Amniotic epithelial cell (primary cell): ENCODE data around the gene TBX10.
"Not testable (repeated sequence)": the region's sequence is repeated elsewhere in the genome, so short reads cannot be mapped to it uniquely, and the experiment has no call there.

Experiments
- DNase-seq: peaks from one replicate; pipeline ENCODE4 v3.0.0-alpha.2; 2010; ENCODE audit warnings: low read depth

The TBX10 gene

GRCh38 chr11:67645521-67646461 is 6.2 kb upstream of the TBX10 start:
- DNase-seq = no peak

DNA sequence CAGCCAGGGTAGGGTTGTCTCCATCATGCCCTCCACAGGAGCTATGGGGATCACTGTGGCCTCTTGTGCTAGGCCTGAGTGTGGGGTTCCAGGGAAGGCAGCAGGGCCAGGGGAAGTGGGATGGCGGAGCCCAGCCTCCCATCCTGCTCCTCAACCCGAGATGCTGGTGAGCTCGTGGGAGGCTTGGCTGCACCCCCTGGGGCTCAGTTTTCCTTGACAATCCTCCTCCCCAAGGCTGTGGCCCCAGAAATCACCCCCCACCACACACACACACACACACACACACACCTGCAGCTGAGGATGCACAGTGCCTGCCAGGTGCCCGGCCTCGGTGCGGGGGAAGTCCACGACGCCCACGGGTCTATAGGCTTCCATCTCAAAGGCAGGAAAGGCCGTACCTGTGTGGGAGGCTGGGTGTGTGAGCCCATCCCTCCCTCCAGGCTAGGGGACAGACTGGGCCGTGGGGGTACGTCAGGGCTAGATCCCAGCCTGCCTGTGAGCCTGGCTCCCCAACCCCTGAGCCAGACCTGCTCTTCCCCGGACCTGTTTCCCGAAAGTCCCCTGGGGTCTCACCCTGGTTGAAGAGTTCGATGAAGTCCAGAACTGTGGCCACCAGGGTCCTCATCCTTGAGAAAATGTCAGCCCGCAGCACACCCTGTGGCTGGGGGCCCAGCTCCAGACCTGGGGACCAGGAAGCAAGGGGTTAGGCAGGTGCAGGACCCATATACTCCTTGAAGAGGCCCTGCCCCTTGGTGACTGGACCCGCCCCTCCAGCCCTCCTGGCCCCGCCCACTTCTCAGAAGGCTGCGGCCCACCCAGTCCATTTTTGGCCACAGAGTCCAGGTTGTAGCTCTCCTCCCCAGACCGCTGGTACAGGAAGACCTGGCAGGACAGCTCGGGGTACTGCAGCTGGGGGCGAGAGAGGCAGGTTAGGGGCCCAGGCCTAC is 5.2 kb upstream of the TBX10 start:
- no peak for DNase-seq

DNA sequence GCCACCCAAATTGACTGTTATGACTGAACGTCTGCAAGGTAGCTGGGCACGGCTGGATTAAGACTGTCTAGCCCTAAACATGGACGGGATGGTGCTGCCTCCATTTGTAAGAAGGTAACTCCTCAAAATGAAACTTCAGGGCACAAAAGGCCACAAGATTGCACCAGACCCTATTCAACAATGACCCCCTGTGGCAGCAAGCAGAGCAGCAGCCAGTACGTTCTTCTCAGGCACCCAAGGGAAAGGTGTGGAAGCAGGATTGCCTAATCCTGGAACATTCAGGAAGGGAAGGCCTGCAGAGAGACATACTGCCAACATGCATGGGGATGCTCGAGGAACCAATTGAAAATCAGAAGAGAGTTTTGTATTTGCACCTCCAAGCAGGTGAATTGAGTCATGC is 4.5 kb upstream of the TBX10 start:
- peak; percentile 19 for DNase-seq

DNA sequence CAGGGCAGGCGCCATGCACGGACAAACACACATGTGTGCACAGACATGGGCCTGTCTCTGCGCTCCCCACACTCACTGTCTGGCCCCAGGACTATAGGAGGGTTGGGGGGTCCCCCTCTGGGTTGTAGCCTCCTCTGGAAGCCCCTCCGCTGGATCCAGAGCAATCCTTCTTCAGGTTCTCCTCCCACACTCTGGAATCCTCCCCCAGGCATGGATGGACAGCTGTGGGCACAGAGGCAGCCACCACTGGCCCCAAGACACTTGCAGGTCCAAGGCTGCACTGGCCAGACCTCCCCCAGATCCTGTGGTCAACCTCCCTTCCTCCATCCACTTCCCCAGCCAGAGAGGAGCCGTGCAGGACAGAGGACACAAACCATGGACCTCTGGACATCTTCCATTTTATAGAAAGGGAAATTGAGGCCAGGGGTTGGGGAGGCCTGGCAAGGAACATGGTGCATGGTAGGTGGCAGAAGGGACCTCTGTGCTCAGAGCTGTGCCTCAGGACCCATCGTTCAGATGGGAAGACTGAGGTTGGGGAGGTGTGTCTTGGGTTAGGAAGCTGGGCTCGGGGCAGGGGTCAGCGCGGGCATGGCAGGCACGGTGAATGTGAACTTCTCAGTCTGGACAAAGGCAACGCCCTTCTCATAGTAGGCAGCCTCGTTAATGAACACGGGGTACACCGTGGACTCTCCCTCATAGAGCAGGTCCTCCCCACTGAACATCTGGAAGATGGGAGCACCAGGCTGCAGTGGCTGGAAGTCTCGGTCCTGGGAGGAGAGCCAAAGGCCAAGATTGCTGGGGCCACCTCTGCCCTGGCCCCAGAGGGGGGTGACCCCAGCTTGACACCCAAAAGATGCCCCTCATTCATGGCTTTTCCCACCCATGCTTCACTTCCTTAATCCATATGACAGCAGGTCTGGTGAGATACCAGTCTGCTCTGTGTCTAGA is 2.9 kb upstream of the TBX10 start:
- DNase-seq = no peak

DNA sequence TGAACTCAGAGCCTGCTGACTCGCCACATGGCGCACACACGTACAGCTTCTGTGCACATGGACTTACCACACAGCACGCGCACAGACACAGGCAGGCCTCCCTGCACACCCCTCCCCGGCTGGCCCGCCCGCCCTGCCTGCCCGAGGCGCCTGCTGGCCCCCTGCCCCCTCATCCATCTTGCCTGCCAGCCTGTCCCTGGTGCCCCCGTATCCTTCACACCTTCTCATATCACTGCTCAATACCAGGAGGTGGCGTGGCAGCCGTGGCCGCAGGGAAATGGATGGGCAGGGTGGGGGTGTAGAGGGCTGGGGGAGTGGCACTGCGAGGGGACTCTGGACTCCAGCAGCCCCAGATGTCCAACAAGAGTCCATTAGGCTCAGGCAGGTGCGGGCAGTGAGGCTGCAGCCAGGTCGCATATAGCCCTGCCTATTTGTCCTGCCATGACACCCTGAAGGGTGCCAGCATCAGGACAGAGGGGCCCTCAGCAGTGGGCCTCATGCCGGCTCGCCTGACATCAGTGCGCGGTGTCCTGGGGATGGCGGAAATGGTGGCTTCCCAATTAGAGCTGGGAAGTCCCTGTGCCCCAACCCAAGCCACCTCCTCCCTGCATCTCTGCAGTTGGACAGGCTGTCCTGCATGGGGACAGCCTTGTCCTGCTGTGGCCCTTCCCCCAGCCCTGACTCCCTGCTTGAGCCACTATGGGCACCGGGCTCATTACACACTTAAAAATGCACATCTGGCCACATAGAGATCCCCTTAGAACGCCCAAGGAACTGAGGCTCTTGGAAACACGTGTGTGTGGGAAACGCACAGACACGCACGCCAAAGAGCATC is 2.0 kb upstream of the TBX10 start:
- no peak for DNase-seq

GRCh38 chr11:67640758-67641337 is 1.3 kb upstream of the TBX10 start:
- no peak for DNase-seq

GRCh38 chr11:67640021-67640757 is 626 bp upstream of the TBX10 start:
- peak; percentile 45 for DNase-seq

- no peak for DNase-seq
Observed at GRCh38 chr11:67638535-67639437, 777 bp downstream of the TBX10 start.

DNA sequence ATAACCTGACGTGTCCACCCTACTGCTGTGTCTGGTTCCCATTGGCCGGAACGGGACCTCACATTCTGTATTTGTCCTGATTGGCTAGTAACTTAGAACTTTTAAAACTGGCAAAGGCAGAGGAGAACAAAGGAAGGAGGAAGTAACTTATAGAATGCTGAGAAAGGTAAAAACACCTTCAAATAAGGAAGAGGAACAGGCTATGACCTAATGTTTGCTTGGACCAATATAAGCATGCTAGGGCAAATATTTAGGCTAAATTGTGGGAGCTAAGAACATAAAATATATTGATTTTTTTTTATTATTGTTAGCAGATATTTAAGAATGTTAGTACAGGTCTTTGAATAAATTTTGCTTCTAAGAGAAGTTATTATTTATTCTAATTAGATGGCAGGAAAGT is 2.1 kb downstream of the TBX10 start:
- DNase-seq = not testable (repeated sequence)

DNA sequence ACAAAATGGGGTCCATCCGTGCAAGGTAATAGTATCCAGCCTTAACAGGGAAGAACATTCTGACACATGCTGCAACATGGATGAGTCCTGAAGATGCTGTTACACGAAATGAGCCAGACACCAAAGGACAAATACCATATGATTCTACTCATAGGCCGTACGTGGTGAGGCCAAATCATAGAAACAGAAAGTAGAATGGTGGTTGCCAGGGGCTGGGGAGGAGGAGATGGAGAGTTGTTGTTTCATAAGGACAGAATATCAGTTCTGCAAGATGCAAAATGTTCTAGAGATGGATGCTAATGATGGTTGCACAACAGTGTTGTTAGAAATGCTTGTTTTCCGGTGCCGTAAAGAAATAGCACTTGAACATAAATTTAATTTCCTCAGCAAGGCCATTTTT is 2.6 kb downstream of the TBX10 start:
- DNase-seq = no peak

DNA sequence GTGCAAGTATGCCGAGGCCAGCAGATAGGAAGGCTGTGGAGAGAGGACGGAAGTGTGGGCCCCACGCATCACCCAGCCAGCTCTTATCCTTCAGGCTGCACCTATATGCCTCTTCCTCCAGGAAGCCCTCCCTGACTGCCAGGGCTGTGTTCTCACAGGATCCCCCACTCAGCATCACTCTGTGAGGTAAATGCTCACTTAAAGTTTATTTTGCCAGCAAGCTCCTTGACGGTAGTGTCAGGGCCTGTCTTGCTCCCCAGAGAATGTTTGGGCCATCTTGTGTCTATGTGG is 4.4 kb downstream of the TBX10 start:
- DNase-seq = no peak

- DNase-seq = no peak
Observed at GRCh38 chr11:67634366-67635230, 5.0 kb downstream of the TBX10 start.

DNA sequence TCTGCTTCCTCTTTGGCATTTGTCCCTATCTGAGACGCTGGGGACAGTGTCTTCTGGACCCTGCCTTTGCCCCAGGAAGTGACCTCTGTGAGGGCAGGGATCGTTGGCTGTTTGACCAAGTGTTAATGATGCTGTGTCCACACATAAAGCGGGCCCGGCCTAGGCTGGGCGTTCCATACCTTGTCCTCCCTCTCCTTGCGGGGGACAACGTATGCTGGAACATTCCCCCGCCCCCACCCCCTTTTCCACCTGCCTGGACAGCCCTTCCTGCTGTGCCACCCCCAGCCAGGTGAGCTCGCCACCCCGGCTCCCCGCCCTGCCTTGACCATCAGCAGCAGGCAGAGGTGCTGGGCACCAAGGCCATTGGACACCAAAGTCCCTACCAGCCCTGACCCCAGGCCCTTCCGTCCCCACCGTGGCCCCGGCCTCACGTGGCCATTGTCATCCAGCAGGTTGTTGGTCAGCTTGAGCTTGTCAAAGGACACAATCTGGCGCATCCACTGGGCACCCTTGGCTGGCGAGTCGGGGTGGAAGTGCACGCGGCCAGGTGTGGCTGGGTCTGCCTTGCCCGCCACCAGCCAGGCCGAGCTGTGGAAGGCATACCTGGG is 5.7 kb downstream of the TBX10 start:
- DNase-seq = no peak

DNA sequence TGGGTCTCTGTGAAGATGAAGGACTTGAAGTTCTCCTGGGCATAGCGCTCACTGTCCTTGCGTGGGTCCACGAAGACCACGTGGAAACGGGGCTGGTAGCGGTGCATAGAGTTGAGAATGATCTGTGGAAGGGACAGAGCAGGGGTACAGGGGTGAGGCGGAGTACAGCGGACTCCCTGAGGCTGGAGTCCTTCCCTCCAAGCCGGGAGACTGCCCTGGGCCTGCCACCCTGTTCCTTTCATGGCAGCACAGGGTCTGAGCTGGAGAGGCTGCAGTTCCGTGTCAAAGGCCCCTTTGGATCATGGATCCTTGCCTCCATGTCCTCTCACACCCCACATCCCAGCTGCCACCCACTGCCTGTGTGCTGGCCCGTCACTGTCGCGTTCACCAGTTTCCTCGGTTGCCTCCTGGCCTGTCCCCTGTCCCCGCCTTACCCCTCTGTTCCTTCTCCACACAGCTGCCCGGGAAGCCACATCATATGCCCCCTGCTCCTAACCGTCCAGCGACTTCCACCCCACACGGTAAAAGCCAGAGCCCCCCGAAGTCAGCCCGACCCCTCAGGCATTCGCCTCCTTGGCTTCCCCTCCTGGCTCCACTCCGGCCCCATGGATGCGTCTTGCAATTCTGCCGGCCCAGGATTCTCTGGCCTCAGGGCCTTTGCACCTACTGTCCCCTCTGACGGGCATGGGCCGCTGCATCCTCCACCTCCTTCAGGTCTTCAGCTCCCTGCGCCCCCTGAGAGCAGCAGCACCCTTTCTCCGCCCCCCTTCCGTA is 6.4 kb downstream of the TBX10 start:
- DNase-seq = no peak

GRCh38 chr11:67632175-67632981 is 7.2 kb downstream of the TBX10 start:
- DNase-seq = no peak

DNA sequence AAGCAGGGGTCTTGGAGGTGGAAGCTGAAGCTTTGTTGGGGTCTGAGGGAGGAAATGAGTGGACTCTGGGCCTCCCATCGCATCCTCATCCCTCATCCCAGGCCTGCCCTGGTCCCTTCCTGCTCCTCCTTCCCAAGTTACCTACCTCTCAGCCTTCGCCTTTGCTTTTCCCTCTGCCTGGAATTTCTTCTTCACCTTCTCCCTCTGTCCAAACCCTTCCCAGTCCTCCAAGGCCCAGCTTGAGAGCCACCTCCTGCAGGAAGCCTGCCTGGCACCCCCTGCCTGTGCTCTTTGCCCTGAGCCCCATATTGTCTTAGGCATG is 7.7 kb downstream of the TBX10 start:
- no peak for DNase-seq
